ENCODE data around the gene GRM3.

Gene GRM3

DNA sequence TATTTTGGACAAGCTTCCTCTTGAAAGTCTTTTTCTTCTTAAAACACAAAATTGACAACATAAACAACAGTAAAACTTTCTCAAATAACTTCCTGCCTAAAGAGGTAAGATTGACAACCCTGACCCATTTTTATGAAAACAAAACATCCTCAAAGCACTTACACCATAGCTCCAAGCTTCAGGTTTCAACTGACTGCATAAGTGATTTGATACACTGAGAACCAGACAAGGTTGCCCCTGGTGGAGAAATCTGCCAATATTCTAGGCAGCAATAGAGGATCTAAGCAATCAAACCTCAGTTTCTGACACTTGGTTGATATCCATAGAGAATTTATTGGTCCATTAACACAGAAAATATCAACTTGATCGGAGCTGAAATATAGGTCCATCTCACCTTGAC lies 267.9 kb downstream of the GRM3 start:
- DNase-seq, result no peak

DNA sequence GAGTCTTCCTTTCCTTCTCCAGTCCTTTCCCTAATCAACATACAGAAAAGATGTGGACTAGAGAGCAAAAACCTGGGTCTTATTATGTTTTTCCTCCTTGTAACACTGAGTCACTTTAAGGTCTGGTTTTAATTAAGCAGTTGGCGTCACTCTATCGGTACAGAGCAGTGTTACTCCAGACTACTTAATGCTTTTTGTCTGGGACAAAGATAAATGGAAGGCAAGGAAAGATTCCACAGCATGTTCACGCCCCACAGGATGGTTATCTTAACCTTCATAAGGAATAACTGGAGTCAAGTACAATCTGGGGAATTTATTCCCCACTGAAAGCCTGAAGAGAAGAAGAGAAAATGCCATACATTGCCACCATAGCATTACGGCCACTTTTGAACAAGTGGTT lies 270.0 kb downstream of the GRM3 start:
- DNase-seq, result no peak

Data from cerebellar nuclear complex (tissue), 1 donor.